MCF 10A (cell line): ENCODE measurements around the gene SRRM3. TPM values are rescaled to one million over a fixed set of nuclear protein-coding genes. Genes with fewer than 3 reads are reported as not detected.
A peak's percentile ranks its signal among the peaks of the same experiment; 100 is the strongest.

ENCODE experiments used
- BruUV-seq: library from RNA; stranded (reverse); fragments of 400-500 nt; replicated peaks from 2 replicates; lab custom pipeline; 2021; lab: Mats Ljungman, UMichigan
- CTCF ChIA-PET: fragments of 300-600 bp; sonication (Branson Sonifier 250); formaldehyde crosslinking; extraction: SDS; loops from one replicate; lab custom pipeline; 2021; ENCODE audit warnings: antibody characterized with exemption, inconsistent platforms; lab: Yijun Ruan, JAX
- POLR2A ChIA-PET: fragments of 300-600, 350-650 bp; sonication (Branson Sonifier 250); formaldehyde crosslinking; extraction: SDS; loops from one replicate; lab custom pipeline; 2020; ENCODE audit warnings: antibody characterized with exemption, inconsistent platforms; lab: Yijun Ruan, JAX
- DNase-seq: peaks from one replicate; pipeline ENCODE4 v3.0.0-alpha.2; 2018; ENCODE audit not compliant: unreplicated experiment
- H3K27ac Mint-ChIP-seq: one replicate; pipeline ENCODE4 v1.8.0; 2022; ENCODE audit warnings: mild to moderate bottlenecking, low read depth, mixed read lengths; ENCODE audit not compliant: unreplicated experiment
- H3K27me3 Mint-ChIP-seq: one replicate; pipeline ENCODE4 v1.8.0; 2022; ENCODE audit warnings: mixed read lengths; ENCODE audit not compliant: insufficient read depth, unreplicated experiment
- H3K36me3 Mint-ChIP-seq: one replicate; pipeline ENCODE4 v1.8.0; 2022; ENCODE audit warnings: mild to moderate bottlenecking, moderate library complexity, mixed read lengths; ENCODE audit not compliant: insufficient read depth, unreplicated experiment
- H3K4me1 Mint-ChIP-seq: one replicate; pipeline ENCODE4 v1.8.0; 2022; ENCODE audit warnings: mixed read lengths; ENCODE audit not compliant: insufficient read depth, unreplicated experiment
- H3K4me3 Mint-ChIP-seq: one replicate; pipeline ENCODE4 v1.8.0; 2022; ENCODE audit warnings: mild to moderate bottlenecking, moderate library complexity, mixed read lengths; ENCODE audit not compliant: unreplicated experiment
- H3K9me3 Mint-ChIP-seq: one replicate; pipeline ENCODE4 v1.8.0; 2022; ENCODE audit warnings: mixed read lengths; ENCODE audit not compliant: unreplicated experiment
- CTCF ChIP-seq: fragments of 200-600 bp; IDR thresholded peaks from one replicate; pipeline ENCODE4 v1.8.0; 2022; ENCODE audit warnings: antibody characterized with exemption, mild to moderate bottlenecking; ENCODE audit not compliant: unreplicated experiment
- intact Hi-C: fragments of 100-400 bp; cut with micrococcal nuclease; formaldehyde crosslinking; loops from 2 replicates; pipeline ENCODE4 v1.14.1; 2022
- total RNA-seq: library from RNA; stranded (reverse); gene quantifications from 2 replicates; pipeline ENCODE4 v1.2.3, GENCODE V29; 2022

The SRRM3 gene
- total RNA-seq, 1 experiment from 2014 or later: 0.70 TPM

GRCh38 chr7:76315364-76315763 lies 113.7 kb downstream of the SRRM3 start:
- POLR2A ChIA-PET: interaction anchor here (0.8 to 1.2 kb wide), 2 partner anchors 19 to 24 kb away, joined by 3 to 4 read pairs; no protein-coding TSS in a partner anchor
- Mint-ChIP-seq H3K36me3 (peaks cover 7% of the 10 kb centered on the region), H3K27me3 (no peaks in the 10 kb centered on the region), H3K9me3 (no peaks in the 10 kb centered on the region), H3K27ac (no peak overlapping the region), H3K4me1 (peaks cover 26% of the 10 kb centered on the region), H3K4me3 (no peak overlapping the region)
- intact Hi-C loops: no loop called here
- CTCF ChIA-PET: interaction anchor here (0.7 to 15.2 kb wide), 8 partner anchors 9 to 148 kb away, joined by 4 to 232 read pairs (median 8); no protein-coding TSS in a partner anchor
- no peak for TF ChIP-seq CTCF
- DNase-seq: no peak
- no TSS peak for BruUV-seq

- Mint-ChIP-seq H3K27ac (peak overlapping the region; percentile 72), H3K9me3 (no peaks in the 10 kb centered on the region), H3K4me3 (peak overlapping the region; percentile 75), H3K27me3 (no peaks in the 10 kb centered on the region), H3K4me1 (peaks cover 20% of the 10 kb centered on the region), H3K36me3 (peaks cover 12% of the 10 kb centered on the region)
- ChIA-PET POLR2A (interaction anchor here (0.7 to 7.3 kb wide), 21 partner anchors 10 to 264 kb away, joined by 3 to 130 read pairs (median 12); partner anchors contain the start of gene YWHAG), CTCF (interaction anchor here (0.6 to 15.2 kb wide), 14 partner anchors 9 to 449 kb away, joined by 3 to 232 read pairs (median 3); no protein-coding TSS in a partner anchor)
- no peak for DNase-seq
- BruUV-seq: no TSS peak
- intact Hi-C loops: no loop called here
- TF ChIP-seq CTCF: no peak
Observed at GRCh38 chr7:76316984-76317781, 115.5 kb downstream of the SRRM3 start.

- Mint-ChIP-seq H3K9me3 (no peaks in the 10 kb centered on the region), H3K27me3 (no peaks in the 10 kb centered on the region), H3K36me3 (peaks cover 14% of the 10 kb centered on the region), H3K27ac (peak overlapping the region; percentile 72), H3K4me1 (peaks cover 20% of the 10 kb centered on the region), H3K4me3 (peak overlapping the region; percentile 75)
- DNase-seq: peak; percentile 95
- ChIA-PET CTCF (interaction anchor here (0.6 to 15.2 kb wide), 14 partner anchors 11 to 152 kb away, joined by 3 to 232 read pairs (median 3); partner anchors contain the start of gene YWHAG), POLR2A (interaction anchor here (0.6 to 7.3 kb wide), 25 partner anchors 9 to 896 kb away, joined by 3 to 130 read pairs (median 9); partner anchors contain the start of gene YWHAG)
- no peak for TF ChIP-seq CTCF
- intact Hi-C loops: loop anchor here (1.0 kb wide), 1 partner anchor 41 kb away; no protein-coding TSS in a partner anchor
- BruUV-seq: no TSS peak
Observed at GRCh38 chr7:76317782-76318487, 116.2 kb downstream of the SRRM3 start.
